GM12874 (cell line): ENCODE data around the gene IFNW1.
"Not testable (repeated sequence)": the region's sequence is repeated elsewhere in the genome, so short reads cannot be mapped to it uniquely, and the experiment has no call there.

Source experiments
- CTCF ChIP-seq: IDR thresholded peaks from 2 replicates; pipeline ENCODE4 v1.5.1; 2011; ENCODE audit warnings: low read depth, mild to moderate bottlenecking, control low read depth, low read length, moderate library complexity; ENCODE audit not compliant: insufficient read depth

The IFNW1 gene

GRCh38 chr9:21141427-21141882 lies at the start of gene IFNW1:
Gene IFNW1 (minus strand): TSS chr9:21141832. CDS start chr9:21141570, 262 bp downstream.
- no peak for TF ChIP-seq CTCF

- not testable (repeated sequence) for TF ChIP-seq CTCF
Observed at GRCh38 chr9:21187487-21187886, 45.9 kb upstream of the IFNW1 start, which contains the start of gene IFNA4. Gene IFNA4 (minus strand): TSS chr9:21187587. CDS start chr9:21187531, 56 bp downstream.

- peak; percentile 58 for TF ChIP-seq CTCF
Observed at GRCh38 chr9:21182810-21183736, 41.4 kb upstream of the IFNW1 start.

- no peak for TF ChIP-seq CTCF
Observed at GRCh38 chr9:21174671-21175070, 33.0 kb upstream of the IFNW1 start.

GRCh38 chr9:21172156-21172555 lies 30.5 kb upstream of the IFNW1 start:
- no peak for TF ChIP-seq CTCF

- no peak for TF ChIP-seq CTCF
Observed at GRCh38 chr9:21171351-21171750, 29.7 kb upstream of the IFNW1 start.

- TF ChIP-seq CTCF, result not testable (repeated sequence)
Observed at GRCh38 chr9:21166560-21166959, 24.9 kb upstream of the IFNW1 start, which contains the start of gene IFNA21. Gene IFNA21 (minus strand): TSS chr9:21166660. CDS start chr9:21166612, 48 bp downstream.
